Right lobe of liver (tissue), 5 donors: ENCODE results near the gene WDR88. TPM values are rescaled to one million over a fixed set of nuclear protein-coding genes. Genes with fewer than 3 reads are reported as not detected.

Experiments
- total RNA-seq, 6 experiments: library from RNA; depleted of rRNA in 2 of 6; stranded (reverse); fragments of >200 nt in 2 of 6; fragmentation: NEBNext Ultra II Directional in 3 of 6; extraction: Animal tissue kit (Norgen Biotek cat#: 25700) in 3 of 6; gene quantifications; one replicate each; pipeline versions ENCODE4 v1.1.0 to v1.2.4, GENCODE V29; 2016 to 2023
- donor health status: DM: no; HTN: no; CAD: no.
- donor health status: DM: no; HTN: no; CAD: no.
- donor health status: DM: no; HTN: yes; CAD: no.
- donor health status: DM: no; HTN: yes; CAD: no.

WDR88 gene
- total RNA-seq, 6 experiments from 2014 or later = not detected

Other genes with a start within 250 kb of the WDR88 start
- gene CEP89, start 160.2 kb upstream of the WDR88 start, total RNA-seq = 1 to 10 TPM; 2.9 to 5.7 (median 4.7) TPM
- 1 to 10 TPM in 2 of 6 experiments, under 1 TPM in 3, not detected in 1; 0.51 to 1.7 (median 0.98) TPM for gene FAAP24, start 159.9 kb upstream of the WDR88 start, total RNA-seq
- gene RHPN2, start 67.2 kb upstream of the WDR88 start, total RNA-seq = 10 to 100 TPM in 5 of 6 experiments, 1 to 10 TPM in 1; 8.7 to 18.1 (median 16.4) TPM
- 1 to 10 TPM; 2.5 to 3.9 (median 3.1) TPM for gene GPATCH1, start 50.9 kb upstream of the WDR88 start, total RNA-seq
- gene LRP3, start 62.2 kb downstream of the WDR88 start, total RNA-seq = 10 to 100 TPM; 25.2 to 40.7 (median 33.7) TPM
- gene SLC7A10, start 93.7 kb downstream of the WDR88 start, total RNA-seq = not detected
- 100 to 1,000 TPM in 4 of 6 experiments, 10 to 100 TPM in 2; 53.9 to 163 (median 119) TPM for gene CEBPA, start 170.4 kb downstream of the WDR88 start, total RNA-seq
- gene CEBPG, start 241.6 kb downstream of the WDR88 start, total RNA-seq = 10 to 100 TPM; 15.0 to 32.3 (median 27.1) TPM